Muscle of leg (tissue), 11 donors: ENCODE data around the gene JAGN1. TPM values are rescaled to one million over a fixed set of nuclear protein-coding genes. Genes with fewer than 3 reads are reported as not detected.
"Not testable (repeated sequence)": the region's sequence is repeated elsewhere in the genome, so short reads cannot be mapped to it uniquely, and the experiment has no call there.

Experiments used
- DNase-seq: peaks from one replicate; pipeline ENCODE4 v3.0.0; 2013
- H3K27ac ChIP-seq: one replicate; pipeline ENCODE4 v1.5.1; 2013; ENCODE audit warnings: mild to moderate bottlenecking, low read length, control low read depth
- H3K27me3 ChIP-seq: one replicate; pipeline ENCODE4 v1.6.1; 2013; ENCODE audit warnings: low read length; ENCODE audit not compliant: control insufficient read depth, insufficient read depth
- H3K36me3 ChIP-seq: one replicate; pipeline ENCODE4 v1.6.1; 2013; ENCODE audit warnings: low read length; ENCODE audit not compliant: control insufficient read depth, insufficient read depth
- H3K4me1 ChIP-seq: one replicate; pipeline ENCODE4 v1.6.1; 2013; ENCODE audit warnings: low read length; ENCODE audit not compliant: control insufficient read depth, insufficient read depth
- H3K4me3 ChIP-seq: one replicate; pipeline ENCODE4 v1.5.1; 2013; ENCODE audit warnings: low read length, control low read depth
- H3K9me3 ChIP-seq: replicated peaks from 2 replicates; pipeline ENCODE4 v1.6.1; 2013; ENCODE audit warnings: low read depth, low read length; ENCODE audit not compliant: control insufficient read depth
- WGBS: methylation state at CpG from one replicate; pipeline ENCODE4 v1.1.5; 2013; ENCODE audit warnings: missing lambda C conversion rate; ENCODE audit not compliant: insufficient coverage; 5-methylcytosine and 5-hydroxymethylcytosine counted together
- polyA plus RNA-seq, 8 donors: library from polyadenylated mRNA; unstranded; fragments of 120-200 nt; gene quantifications; one replicate each; pipeline versions ENCODE4 v1.2.1 to v1.2.3, GENCODE V29; 2013; ENCODE audit warnings: inconsistent platforms in 1 of 8, low replicate concordance in 1 of 8; ENCODE audit not compliant: insufficient read length in 8 of 8, insufficient read depth in 1 of 8
- total RNA-seq: library from RNA; stranded (reverse); fragments of 120-200 nt; gene quantifications from one replicate; pipeline ENCODE4 v1.2.4, GENCODE V29; 2013

The JAGN1 gene
- total and polyA plus RNA-seq, 9 donors = 19.7 to 33.3 (median 29.8) TPM

- Histone ChIP-seq H3K9me3 (no peaks in the 10 kb centered on the region), H3K27me3 (no peaks in the 10 kb centered on the region), H3K27ac (peak within 1 kb of the TSS; percentile 93), H3K36me3 (peaks cover 38% of the 10 kb centered on the region), H3K4me3 (peak within 1 kb of the TSS; percentile 75), H3K4me1 (peaks cover 21% of the 10 kb centered on the region)
- under 1% methylated on average over 50 of the region's 50 CpGs for WGBS
- DNase-seq = peak; percentile 97
Observed at GRCh38 chr3:9933561-9934234, 43.3 kb downstream of the JAGN1 start, which contains the start of gene CRELD1. TSS of gene CRELD1 (plus strand) at chr3:9933834. CDS start at chr3:9934439, 605 bp downstream.

- no peak for DNase-seq
- Histone ChIP-seq H3K36me3 (peaks cover 35% of the 10 kb centered on the region), H3K27ac (peak overlapping the region; percentile 93), H3K27me3 (no peaks in the 10 kb centered on the region), H3K9me3 (no peaks in the 10 kb centered on the region), H3K4me1 (peaks cover 21% of the 10 kb centered on the region), H3K4me3 (peak overlapping the region; percentile 75)
- WGBS = 8% methylated on average over 8 of the region's 11 CpGs
Observed at GRCh38 chr3:9934235-9934621, 43.8 kb downstream of the JAGN1 start.

DNA sequence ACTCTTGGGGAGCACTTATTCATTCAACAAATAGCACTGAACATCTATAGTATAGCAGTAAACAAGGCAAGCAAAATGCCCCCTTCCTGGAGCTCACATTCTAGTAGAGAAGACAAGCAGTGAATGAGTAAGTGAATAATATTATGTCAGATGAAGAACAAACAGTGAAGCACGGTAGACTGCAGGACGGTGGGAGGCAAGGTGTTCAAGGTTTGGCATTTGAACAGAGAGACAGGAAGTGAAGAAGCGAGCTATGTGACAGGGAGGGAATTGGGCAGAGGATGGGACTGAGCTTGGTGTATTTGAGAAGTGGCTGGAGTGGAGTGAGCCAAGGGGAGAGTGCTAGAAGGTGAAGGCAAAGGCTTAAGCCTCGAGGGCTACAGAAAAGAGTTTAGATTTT, 44.6 kb downstream of the JAGN1 start:
- WGBS = 71% methylated on average over 4 of the region's 4 CpGs
- no peak overlapping the region for H3K27ac ChIP-seq
- peaks cover 27% of the 10 kb centered on the region for H3K36me3 ChIP-seq
- no peaks in the 10 kb centered on the region for H3K9me3 ChIP-seq
- no peaks in the 10 kb centered on the region for H3K27me3 ChIP-seq
- peaks cover 21% of the 10 kb centered on the region for H3K4me1 ChIP-seq
- no peak overlapping the region for H3K4me3 ChIP-seq
- DNase-seq = no peak

DNA sequence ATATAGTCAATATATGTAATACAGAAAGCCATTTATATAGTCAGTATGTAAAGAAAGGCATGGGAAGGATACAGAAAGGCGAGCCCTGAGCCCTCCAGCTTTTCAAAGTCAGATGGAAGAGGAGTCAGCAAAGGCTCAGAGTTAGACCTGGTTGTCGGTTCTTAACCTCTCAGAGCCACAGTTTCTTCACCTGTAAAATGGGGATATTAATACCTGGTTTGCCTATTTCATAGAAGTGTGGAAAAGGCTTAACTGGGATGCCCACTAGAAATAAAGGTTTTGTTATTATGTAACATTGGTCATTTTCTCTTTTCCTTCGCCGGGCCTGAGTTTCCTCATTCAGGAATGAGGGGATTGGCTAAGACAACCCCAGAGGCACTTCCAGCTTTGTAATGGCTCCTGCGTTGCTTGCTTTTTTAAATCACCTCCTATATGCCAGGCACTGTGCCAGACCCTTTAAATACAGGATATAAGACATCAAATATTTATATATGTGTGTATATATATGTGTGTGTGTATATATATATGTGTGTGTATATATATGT, 45.6 kb downstream of the JAGN1 start:
- H3K9me3 ChIP-seq = no peaks in the 10 kb centered on the region
- H3K27me3 ChIP-seq = no peaks in the 10 kb centered on the region
- peaks cover 21% of the 10 kb centered on the region for H3K4me1 ChIP-seq
- no peak overlapping the region for H3K4me3 ChIP-seq
- no peak for DNase-seq
- WGBS = 80% methylated on average over 1 of the region's 5 CpGs
- H3K27ac ChIP-seq = no peak overlapping the region
- peaks cover 21% of the 10 kb centered on the region for H3K36me3 ChIP-seq

DNA sequence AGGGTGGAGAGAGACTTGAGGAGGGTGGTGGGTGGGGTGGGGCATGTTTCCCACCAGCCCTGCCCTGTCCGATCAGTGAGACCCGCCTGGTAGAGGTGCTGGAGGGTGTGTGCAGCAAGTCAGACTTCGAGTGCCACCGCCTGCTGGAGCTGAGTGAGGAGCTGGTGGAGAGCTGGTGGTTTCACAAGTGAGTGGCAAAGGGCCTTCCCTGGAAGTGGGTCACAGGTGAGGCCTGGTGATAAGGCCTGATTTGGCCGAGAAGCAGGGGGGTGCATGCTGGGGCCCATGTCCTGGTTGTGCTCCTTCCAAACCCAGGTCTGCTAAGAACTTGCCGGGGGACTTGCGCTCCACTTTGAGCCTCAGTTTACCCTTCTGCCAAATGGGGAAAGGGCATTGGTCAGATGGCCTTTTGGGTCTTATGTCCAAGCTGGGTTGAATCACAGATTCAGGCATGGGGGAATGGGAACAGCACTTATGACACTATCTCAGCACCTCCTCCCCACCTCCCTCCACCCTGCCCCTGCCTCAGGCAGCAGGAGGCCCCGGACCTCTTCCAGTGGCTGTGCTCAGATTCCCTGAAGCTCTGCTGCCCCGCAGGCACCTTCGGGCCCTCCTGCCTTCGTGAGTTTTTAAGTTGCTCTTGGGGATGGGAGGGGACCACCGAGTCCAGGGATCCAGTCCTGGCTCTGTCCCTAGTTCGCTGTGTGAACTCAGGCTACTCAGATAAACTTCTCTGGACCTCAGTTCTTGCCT, 47.3 kb downstream of the JAGN1 start:
- H3K27ac ChIP-seq = no peak overlapping the region
- 91% methylated on average over 10 of the region's 13 CpGs for WGBS
- H3K27me3 ChIP-seq = no peaks in the 10 kb centered on the region
- H3K9me3 ChIP-seq = no peaks in the 10 kb centered on the region
- H3K4me1 ChIP-seq = peaks cover 18% of the 10 kb centered on the region
- no peak for DNase-seq
- no peak overlapping the region for H3K4me3 ChIP-seq
- peaks cover 29% of the 10 kb centered on the region for H3K36me3 ChIP-seq

GRCh38 chr3:9938966-9939365, 48.6 kb downstream of the JAGN1 start:
- no peak for DNase-seq
- Histone ChIP-seq H3K27me3 (no peaks in the 10 kb centered on the region), H3K4me3 (no peak overlapping the region), H3K9me3 (no peaks in the 10 kb centered on the region), H3K4me1 (peaks cover 9% of the 10 kb centered on the region), H3K27ac (no peak overlapping the region), H3K36me3 (peaks cover 38% of the 10 kb centered on the region)
- WGBS = no CpG with 5 or more reads among the region's 2 CpGs

- H3K4me1 ChIP-seq, H3K27ac ChIP-seq, H3K4me3 ChIP-seq, H3K27me3 ChIP-seq, DNase-seq, H3K9me3 ChIP-seq: not testable (repeated sequence)
- WGBS = 88% methylated on average over 11 of the region's 32 CpGs
- peaks cover 40% of the 10 kb centered on the region for H3K36me3 ChIP-seq
Observed at GRCh38 chr3:9939906-9940305, 49.5 kb downstream of the JAGN1 start.

GRCh38 chr3:9940746-9941145, 50.3 kb downstream of the JAGN1 start:
- no peak for DNase-seq
- Histone ChIP-seq H3K9me3 (no peaks in the 10 kb centered on the region), H3K4me1 (no peaks in the 10 kb centered on the region), H3K4me3 (no peak overlapping the region), H3K27ac (no peak overlapping the region), H3K36me3 (peaks cover 40% of the 10 kb centered on the region), H3K27me3 (no peaks in the 10 kb centered on the region)
- 93% methylated on average over 6 of the region's 10 CpGs for WGBS

GRCh38 chr3:9942164-9942563, 51.8 kb downstream of the JAGN1 start:
- Histone ChIP-seq H3K27me3 (no peaks in the 10 kb centered on the region), H3K4me3 (no peak overlapping the region), H3K36me3 (peaks cover 35% of the 10 kb centered on the region), H3K27ac (no peak overlapping the region), H3K9me3 (no peaks in the 10 kb centered on the region), H3K4me1 (peaks cover 5% of the 10 kb centered on the region)
- no peak for DNase-seq
- WGBS = 44% methylated on average over 1 of the region's 4 CpGs

- H3K36me3 ChIP-seq = peaks cover 26% of the 10 kb centered on the region
- H3K4me1 ChIP-seq = peaks cover 11% of the 10 kb centered on the region
- no peak overlapping the region for H3K4me3 ChIP-seq
- no peaks in the 10 kb centered on the region for H3K9me3 ChIP-seq
- H3K27me3 ChIP-seq = no peaks in the 10 kb centered on the region
- DNase-seq = no peak
- 78% methylated on average over 10 of the region's 11 CpGs for WGBS
- no peak overlapping the region for H3K27ac ChIP-seq
Observed at GRCh38 chr3:9942934-9943690, 52.7 kb downstream of the JAGN1 start.
